K562 (cell line): ENCODE results near the gene DPM2. TPM values are rescaled to one million over a fixed set of nuclear protein-coding genes. Genes with fewer than 3 reads are reported as not detected.

Experiments used
- ATF7 ChIP-seq: fragments of 450-650 bp; IDR thresholded peaks from 2 replicates; pipeline ENCODE4 v1.7.1; 2014; ENCODE audit warnings: mild to moderate bottlenecking, moderate library complexity
- CCAR2 ChIP-seq: fragments of 200-400 bp; formaldehyde crosslinking; IDR thresholded peaks from 2 replicates; pipeline ENCODE4 v1.6.1; 2017; ENCODE audit warnings: mild to moderate bottlenecking, low read depth, low read length
- CREB1 ChIP-seq, 2 experiments: sonication (generic) in 1 of 2; formaldehyde crosslinking in 1 of 2; IDR thresholded peaks; 2 replicates each; pipeline versions ENCODE4 v1.6.1 to v1.8.0; 2012 to 2022; ENCODE audit warnings: inconsistent platforms in 1 of 2, mild to moderate bottlenecking in 1 of 2, missing genetic modification reagents in 1 of 2, moderate library complexity in 1 of 2
- CREM ChIP-seq: IDR thresholded peaks from 2 replicates; pipeline ENCODE4 v1.6.1; 2014; ENCODE audit warnings: antibody characterized with exemption, low read depth
- EP300 ChIP-seq: IDR thresholded peaks from 2 replicates; pipeline ENCODE4 v1.6.1; 2012; ENCODE audit warnings: low read length, improper control_type of control experiment
- ETV6 ChIP-seq, 3 experiments: fragments of 150-350 bp in 1 of 3; sonication (generic) in 1 of 3; formaldehyde crosslinking in 1 of 3; IDR thresholded peaks; 2 replicates each; pipeline versions ENCODE4 v1.6.1 to v1.8.0; 2014 to 2022; ENCODE audit warnings: borderline replicate concordance in 2 of 3, low read depth in 2 of 3, antibody characterized with exemption in 1 of 3, low read length in 1 of 3, mild to moderate bottlenecking in 1 of 3, missing genetic modification reagents in 1 of 3
- FOXK1 ChIP-seq: sonication (generic); formaldehyde crosslinking; IDR thresholded peaks from 2 replicates; pipeline ENCODE4 v1.8.0; 2022; ENCODE audit warnings: missing genetic modification reagents, mild to moderate bottlenecking, borderline replicate concordance
- GTF2A2 ChIP-seq: IDR thresholded peaks from 2 replicates; pipeline ENCODE4 v1.6.1; 2016; ENCODE audit warnings: mild to moderate bottlenecking, missing genetic modification characterization, missing compliant biosample characterization
- NRF1 ChIP-seq, 2 experiments: fragments of 450-650 bp; IDR thresholded peaks in 1 of 2; conservative IDR thresholded peaks in 1 of 2; 2 replicates each; pipeline ENCODE4 v1.6.1; 2014; ENCODE audit warnings: mild to moderate bottlenecking in 2 of 2
- RBM17 ChIP-seq: fragments of 200-400 bp; formaldehyde crosslinking; IDR thresholded peaks from 2 replicates; pipeline ENCODE4 v1.6.1; 2017; ENCODE audit warnings: low read depth, mild to moderate bottlenecking, low read length, borderline replicate concordance
- RFX5 ChIP-seq: IDR thresholded peaks from 2 replicates; pipeline ENCODE4 v1.6.1; 2011; ENCODE audit warnings: low read depth, mild to moderate bottlenecking, improper control_type of control experiment, low read length
- SMARCC2 ChIP-seq: fragments of 450-650 bp; IDR thresholded peaks from 2 replicates; pipeline ENCODE4 v1.6.1; 2017; ENCODE audit warnings: antibody characterized with exemption, moderate library complexity, mild to moderate bottlenecking, low read depth
- SOX6 ChIP-seq: fragments of 450-650 bp; IDR thresholded peaks from 2 replicates; pipeline ENCODE4 v1.6.1; 2014; ENCODE audit warnings: mild to moderate bottlenecking
- TCF7L2 ChIP-seq: fragments of 150-350 bp; IDR thresholded peaks from 2 replicates; pipeline ENCODE4 v1.6.1; 2016; ENCODE audit warnings: low read depth, mild to moderate bottlenecking, low read length, moderate library complexity
- ZBTB12 ChIP-seq: fragments of 250-450 bp; sonication (Bioruptor Pico); IDR thresholded peaks from 2 replicates; pipeline ENCODE4 v1.4.0; 2020
- ZNF311 ChIP-seq: fragments of 250-450 bp; sonication (Bioruptor Pico); IDR thresholded peaks from 2 replicates; pipeline ENCODE4 v1.4.0; 2020; ENCODE audit warnings: mild to moderate bottlenecking, moderate library complexity
- polyA plus RNA-seq, 8 experiments: library from polyadenylated mRNA; depleted of rRNA in 4 of 8; stranded (reverse) in 5 of 8; unstranded in 3 of 8; fragments of >200 nt; fragmentation: Nextera tagmentation in 2 of 8; fragmentation: Illumina TruSeq in 1 of 8; extraction: Ambion mirVana in 2 of 8; extraction: Trizol in 1 of 8; gene quantifications; 2 replicates each; pipeline versions ENCODE4 v1.2.1 to v1.2.3, GENCODE V29; 2011 to 2014; ENCODE audit warnings: inconsistent platforms in 1 of 8, missing spikeins in 1 of 8
- total RNA-seq, 7 experiments: library from RNA; depleted of rRNA in 6 of 7; stranded (reverse); fragments of >200 nt in 6 of 7; fragmentation: Illumina TruSeq in 2 of 7; extraction: Trizol in 2 of 7; gene quantifications; 2 replicates each; pipeline versions ENCODE4 v1.2.1 to v1.2.3, GENCODE V29; 2011 to 2021; ENCODE audit warnings: low replicate concordance in 1 of 7
- TF ChIP-seq, protein P1 (sequence below): fragments of 150-350 bp; conservative IDR thresholded peaks from 2 replicates; pipeline ENCODE4 v1.6.1; 2014; ENCODE audit warnings: low read length
- TF ChIP-seq, protein P2 (sequence below): fragments of 250-450 bp; sonication (Bioruptor Pico); IDR thresholded peaks from 2 replicates; pipeline ENCODE4 v1.5.0; 2021
- TF ChIP-seq, protein P3 (sequence below), 2 experiments: fragments of 200-800 bp in 1 of 2; sonication (Bioruptor generic) in 1 of 2; sonication (generic) in 1 of 2; formaldehyde crosslinking in 1 of 2; IDR thresholded peaks in 1 of 2; conservative IDR thresholded peaks in 1 of 2; 2 replicates each; pipeline versions ENCODE4 v1.5.0 to v1.6.1; 2016 to 2020; ENCODE audit warnings: missing compliant biosample characterization in 1 of 2, missing genetic modification characterization in 1 of 2, missing genetic modification reagents in 1 of 2
- TF ChIP-seq, protein P4 (sequence below): fragments of 250-450 bp; sonication (Bioruptor Pico); IDR thresholded peaks from 2 replicates; pipeline ENCODE4 v1.6.1; 2021; ENCODE audit warnings: mild to moderate bottlenecking

DPM2 gene
- total and polyA plus RNA-seq, 9 of the 15 experiments (the other 6 are each of a cell fraction or from before 2014, with no cell fraction given), result 43.5 to 126 (median 71.1) TPM

GRCh38 chr9:127903557-127904475, 33.8 kb downstream of the DPM2 start (continued):
- TF ChIP-seq, protein P1, sequence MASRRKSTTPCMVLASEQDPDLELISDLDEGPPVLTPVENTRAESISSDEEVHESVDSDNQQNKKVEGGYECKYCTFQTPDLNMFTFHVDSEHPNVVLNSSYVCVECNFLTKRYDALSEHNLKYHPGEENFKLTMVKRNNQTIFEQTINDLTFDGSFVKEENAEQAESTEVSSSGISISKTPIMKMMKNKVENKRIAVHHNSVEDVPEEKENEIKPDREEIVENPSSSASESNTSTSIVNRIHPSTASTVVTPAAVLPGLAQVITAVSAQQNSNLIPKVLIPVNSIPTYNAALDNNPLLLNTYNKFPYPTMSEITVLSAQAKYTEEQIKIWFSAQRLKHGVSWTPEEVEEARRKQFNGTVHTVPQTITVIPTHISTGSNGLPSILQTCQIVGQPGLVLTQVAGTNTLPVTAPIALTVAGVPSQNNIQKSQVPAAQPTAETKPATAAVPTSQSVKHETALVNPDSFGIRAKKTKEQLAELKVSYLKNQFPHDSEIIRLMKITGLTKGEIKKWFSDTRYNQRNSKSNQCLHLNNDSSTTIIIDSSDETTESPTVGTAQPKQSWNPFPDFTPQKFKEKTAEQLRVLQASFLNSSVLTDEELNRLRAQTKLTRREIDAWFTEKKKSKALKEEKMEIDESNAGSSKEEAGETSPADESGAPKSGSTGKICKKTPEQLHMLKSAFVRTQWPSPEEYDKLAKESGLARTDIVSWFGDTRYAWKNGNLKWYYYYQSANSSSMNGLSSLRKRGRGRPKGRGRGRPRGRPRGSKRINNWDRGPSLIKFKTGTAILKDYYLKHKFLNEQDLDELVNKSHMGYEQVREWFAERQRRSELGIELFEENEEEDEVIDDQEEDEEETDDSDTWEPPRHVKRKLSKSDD, result no peak
- TF ChIP-seq ZBTB12 (CRISPR knock-in tag) (no peak), SMARCC2 (no peak), CREM (peak; percentile 65; the same call in 1 of the 2 replicates), CREB1 (IDR thresholded peaks at IDR 0.05) (peak; percentile 24; the same call in 1 of the 2 replicates), CREB1 (CRISPR knock-in tag; IDR thresholded peaks at IDR 0.05) (peak; percentile 53; the same call in 1 of the 2 replicates), CCAR2 (no peak), GTF2A2 (no peak), ZNF311 (CRISPR knock-in tag) (no peak), ATF7 (peak; percentile 68; the same call in 1 of the 2 replicates), EP300 (peak; percentile 50), SOX6 (no peak), FOXK1 (CRISPR knock-in tag) (no peak), ETV6 (IDR thresholded peaks at IDR 0.05; ENCODE audit: borderline replicate concordance in 1 of 2, low read depth in 2 of 2, low read length in 1 of 2) (no peak), ETV6 (CRISPR knock-in tag; IDR thresholded peaks at IDR 0.05; ENCODE audit: borderline replicate concordance) (no peak), NRF1 (conservative IDR thresholded peaks at IDR 0.05 in 1 of 2, IDR thresholded peaks at IDR 0.05 in 1 of 2) (0 out of 4 replicates have a peak, but pooled peaks of 1 of the 2 experiments have one; percentile 11), TCF7L2 (no peak), RFX5 (no peak), RBM17 (no peak)
- TF ChIP-seq, protein P2, sequence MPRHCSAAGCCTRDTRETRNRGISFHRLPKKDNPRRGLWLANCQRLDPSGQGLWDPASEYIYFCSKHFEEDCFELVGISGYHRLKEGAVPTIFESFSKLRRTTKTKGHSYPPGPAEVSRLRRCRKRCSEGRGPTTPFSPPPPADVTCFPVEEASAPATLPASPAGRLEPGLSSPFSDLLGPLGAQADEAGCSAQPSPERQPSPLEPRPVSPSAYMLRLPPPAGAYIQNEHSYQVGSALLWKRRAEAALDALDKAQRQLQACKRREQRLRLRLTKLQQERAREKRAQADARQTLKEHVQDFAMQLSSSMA (CRISPR knock-in tag), result no peak
- TF ChIP-seq, protein P3, sequence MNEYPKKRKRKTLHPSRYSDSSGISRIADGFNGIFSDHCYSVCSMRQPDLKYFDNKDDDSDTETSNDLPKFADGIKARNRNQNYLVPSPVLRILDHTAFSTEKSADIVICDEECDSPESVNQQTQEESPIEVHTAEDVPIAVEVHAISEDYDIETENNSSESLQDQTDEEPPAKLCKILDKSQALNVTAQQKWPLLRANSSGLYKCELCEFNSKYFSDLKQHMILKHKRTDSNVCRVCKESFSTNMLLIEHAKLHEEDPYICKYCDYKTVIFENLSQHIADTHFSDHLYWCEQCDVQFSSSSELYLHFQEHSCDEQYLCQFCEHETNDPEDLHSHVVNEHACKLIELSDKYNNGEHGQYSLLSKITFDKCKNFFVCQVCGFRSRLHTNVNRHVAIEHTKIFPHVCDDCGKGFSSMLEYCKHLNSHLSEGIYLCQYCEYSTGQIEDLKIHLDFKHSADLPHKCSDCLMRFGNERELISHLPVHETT (CRISPR knock-in tag; conservative IDR thresholded peaks at IDR 0.05 in 1 of 2, IDR thresholded peaks at IDR 0.05 in 1 of 2), result no peak; a peak in 1 of 4 replicates
- TF ChIP-seq, protein P4, sequence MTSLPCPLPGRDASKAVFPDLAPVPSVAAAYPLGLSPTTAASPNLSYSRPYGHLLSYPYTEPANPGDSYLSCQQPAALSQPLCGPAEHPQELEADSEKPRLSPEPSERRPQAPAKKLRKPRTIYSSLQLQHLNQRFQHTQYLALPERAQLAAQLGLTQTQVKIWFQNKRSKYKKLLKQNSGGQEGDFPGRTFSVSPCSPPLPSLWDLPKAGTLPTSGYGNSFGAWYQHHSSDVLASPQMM (CRISPR knock-in tag), result no peak
